Measurements from ENCODE around the gene ZAR1.

ZAR1 gene

GRCh38 chr4:48490680-48491513, 845 bp downstream of the ZAR1 start:
- no peak for DNase-seq (ENCODE audit: low read depth)

- no peak for DNase-seq (ENCODE audit: low read depth)
Observed at GRCh38 chr4:48491514-48492176, 1.6 kb downstream of the ZAR1 start.

- peak; percentile 16 for DNase-seq (ENCODE audit: low read depth)
Observed at GRCh38 chr4:48493452-48494100, 3.5 kb downstream of the ZAR1 start.

GRCh38 chr4:48495941-48496340, 5.9 kb downstream of the ZAR1 start:
- no peak for DNase-seq (ENCODE audit: low read depth)

GRCh38 chr4:48498895-48499294, 8.8 kb downstream of the ZAR1 start:
- DNase-seq (ENCODE audit: low read depth) = no peak

GRCh38 chr4:48499551-48500066, 9.6 kb downstream of the ZAR1 start:
- DNase-seq (ENCODE audit: low read depth) = no peak

- DNase-seq (ENCODE audit: low read depth) = no peak
Observed at GRCh38 chr4:48503233-48504025, 13.4 kb downstream of the ZAR1 start.

GRCh38 chr4:48504026-48504330, 13.9 kb downstream of the ZAR1 start:
- no peak for DNase-seq (ENCODE audit: low read depth)

- no peak for DNase-seq (ENCODE audit: low read depth)
Observed at GRCh38 chr4:48504352-48504751, 14.3 kb downstream of the ZAR1 start.

GRCh38 chr4:48506716-48507115, 16.7 kb downstream of the ZAR1 start:
- no peak for DNase-seq (ENCODE audit: low read depth)

GRCh38 chr4:48509543-48509942, 19.5 kb downstream of the ZAR1 start:
- DNase-seq (ENCODE audit: low read depth) = peak; percentile 27

GRCh38 chr4:48518143-48518542, 28.1 kb downstream of the ZAR1 start:
- no peak for DNase-seq (ENCODE audit: low read depth)

GRCh38 chr4:48526406-48526805, 36.4 kb downstream of the ZAR1 start:
- DNase-seq (ENCODE audit: low read depth) = no peak

- DNase-seq (ENCODE audit: low read depth) = no peak
Observed at GRCh38 chr4:48538358-48538757, 48.3 kb downstream of the ZAR1 start.

- no peak for DNase-seq (ENCODE audit: low read depth)
Observed at GRCh38 chr4:48539597-48539996, 49.5 kb downstream of the ZAR1 start.

- no peak for DNase-seq (ENCODE audit: low read depth)
Observed at GRCh38 chr4:48542888-48543287, 52.8 kb downstream of the ZAR1 start.

- peak; percentile 1 for DNase-seq (ENCODE audit: low read depth)
Observed at GRCh38 chr4:48543796-48544195, 53.7 kb downstream of the ZAR1 start.
